NB4 (cell line): ENCODE measurements around the gene MXI1.

ENCODE experiments used
- MAX ChIP-seq: IDR thresholded peaks from 2 replicates; pipeline ENCODE4 v1.6.1; 2011; ENCODE audit warnings: low read depth, low read length
- MYC ChIP-seq: IDR thresholded peaks from 2 replicates; pipeline ENCODE4 v1.6.1; 2011; ENCODE audit warnings: low read depth, low read length
- POLR2A ChIP-seq: IDR thresholded peaks from 2 replicates; pipeline ENCODE4 v1.6.1; 2011; ENCODE audit warnings: mild to moderate bottlenecking; ENCODE audit not compliant: insufficient read length; ENCODE audit errors: extremely low read depth
- TF ChIP-seq, protein P1 (sequence below): IDR thresholded peaks from one replicate; pipeline ENCODE4 v1.5.1; 2012; ENCODE audit warnings: low read depth, low read length

- TF ChIP-seq MAX (no peak), POLR2A (no peak), MYC (no peak)
- TF ChIP-seq, protein P1, sequence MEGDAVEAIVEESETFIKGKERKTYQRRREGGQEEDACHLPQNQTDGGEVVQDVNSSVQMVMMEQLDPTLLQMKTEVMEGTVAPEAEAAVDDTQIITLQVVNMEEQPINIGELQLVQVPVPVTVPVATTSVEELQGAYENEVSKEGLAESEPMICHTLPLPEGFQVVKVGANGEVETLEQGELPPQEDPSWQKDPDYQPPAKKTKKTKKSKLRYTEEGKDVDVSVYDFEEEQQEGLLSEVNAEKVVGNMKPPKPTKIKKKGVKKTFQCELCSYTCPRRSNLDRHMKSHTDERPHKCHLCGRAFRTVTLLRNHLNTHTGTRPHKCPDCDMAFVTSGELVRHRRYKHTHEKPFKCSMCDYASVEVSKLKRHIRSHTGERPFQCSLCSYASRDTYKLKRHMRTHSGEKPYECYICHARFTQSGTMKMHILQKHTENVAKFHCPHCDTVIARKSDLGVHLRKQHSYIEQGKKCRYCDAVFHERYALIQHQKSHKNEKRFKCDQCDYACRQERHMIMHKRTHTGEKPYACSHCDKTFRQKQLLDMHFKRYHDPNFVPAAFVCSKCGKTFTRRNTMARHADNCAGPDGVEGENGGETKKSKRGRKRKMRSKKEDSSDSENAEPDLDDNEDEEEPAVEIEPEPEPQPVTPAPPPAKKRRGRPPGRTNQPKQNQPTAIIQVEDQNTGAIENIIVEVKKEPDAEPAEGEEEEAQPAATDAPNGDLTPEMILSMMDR: no peak
These were observed 117.4 kb downstream of the MXI1 start for GRCh38 chr10:110324805-110325280.
